Neural progenitor cell (in vitro differentiated cells): ENCODE data around the gene PCDHGA5. TPM values are rescaled to one million over a fixed set of nuclear protein-coding genes. Genes with fewer than 3 reads are reported as not detected.
"Not testable (repeated sequence)": the region's sequence is repeated elsewhere in the genome, so short reads cannot be mapped to it uniquely, and the experiment has no call there.

Source experiments
- DNase-seq: peaks from one replicate; pipeline ENCODE4 v3.0.0-alpha.2; 2016; ENCODE audit warnings: low spot score
- H2AFZ ChIP-seq: fragments of 200-600 bp; sonication (generic); replicated peaks from 2 replicates; pipeline ENCODE4 v1.6.1; 2016; ENCODE audit warnings: antibody characterized with exemption
- H3F3A ChIP-seq: fragments of 200-600 bp; sonication (generic); 2 replicates; pipeline ENCODE4 v1.6.1; 2016; ENCODE audit warnings: antibody characterized with exemption, low read depth
- H3K27ac ChIP-seq: fragments of 200-600 bp; sonication (generic); 2 replicates; pipeline ENCODE4 v1.5.1; 2016; ENCODE audit warnings: mild to moderate bottlenecking
- H3K27me3 ChIP-seq: fragments of 200-600 bp; sonication (generic); 2 replicates; pipeline ENCODE4 v1.6.1; 2016; ENCODE audit warnings: mild to moderate bottlenecking, moderate library complexity
- H3K36me3 ChIP-seq: fragments of 200-600 bp; sonication (generic); 2 replicates; pipeline ENCODE4 v1.5.1; 2016
- H3K4me1 ChIP-seq: fragments of 200-600 bp; sonication (generic); 2 replicates; pipeline ENCODE4 v1.6.1; 2016; ENCODE audit warnings: mixed run types
- H3K4me2 ChIP-seq: fragments of 200-600 bp; sonication (generic); 2 replicates; pipeline ENCODE4 v1.6.1; 2016
- H3K4me3 ChIP-seq: fragments of 200-600 bp; sonication (generic); 2 replicates; pipeline ENCODE4 v1.5.1; 2016
- H3K79me2 ChIP-seq: fragments of 200-600 bp; sonication (generic); 2 replicates; pipeline ENCODE4 v1.6.1; 2016; ENCODE audit warnings: low read depth
- H3K9ac ChIP-seq: fragments of 200-600 bp; sonication (generic); 2 replicates; pipeline ENCODE4 v1.6.1; 2016
- H3K9me3 ChIP-seq: fragments of 200-600 bp; sonication (generic); 2 replicates; pipeline ENCODE4 v1.5.1; 2016; ENCODE audit warnings: low read depth
- H4K20me1 ChIP-seq: fragments of 200-600 bp; sonication (generic); 2 replicates; pipeline ENCODE4 v1.6.1; 2016; ENCODE audit warnings: low read depth
- H3K27ac Mint-ChIP-seq: 3 replicates; pipeline ENCODE4 v1.8.0; 2021; ENCODE audit warnings: mixed read lengths
- H3K27me3 Mint-ChIP-seq: 2 replicates; pipeline ENCODE4 v1.8.0; 2022; ENCODE audit warnings: low read depth, mild to moderate bottlenecking, inconsistent platforms, moderate library complexity, mixed read lengths; ENCODE audit not compliant: insufficient read depth
- H3K36me3 Mint-ChIP-seq: 3 replicates; pipeline ENCODE4 v1.8.0; 2021; ENCODE audit warnings: mixed read lengths
- H3K4me1 Mint-ChIP-seq: 3 replicates; pipeline ENCODE4 v1.8.0; 2021; ENCODE audit warnings: mixed read lengths
- H3K4me3 Mint-ChIP-seq: 3 replicates; pipeline ENCODE4 v1.8.0; 2021; ENCODE audit warnings: mild to moderate bottlenecking, moderate library complexity, mixed read lengths
- H3K9me3 Mint-ChIP-seq: 3 replicates; pipeline ENCODE4 v1.8.0; 2020; ENCODE audit warnings: mixed read lengths
- EZH2 ChIP-seq: fragments of 200-600 bp; sonication (generic); IDR thresholded peaks from 2 replicates; pipeline ENCODE4 v1.6.1; 2017; ENCODE audit warnings: antibody characterized with exemption, mild to moderate bottlenecking, moderate library complexity
- EZH2phosphoT487 ChIP-seq: fragments of 200-600 bp; sonication (generic); IDR thresholded peaks from 2 replicates; pipeline ENCODE4 v1.6.1; 2017; ENCODE audit warnings: antibody characterized with exemption
- total RNA-seq: library from RNA; depleted of rRNA; stranded (reverse); fragments of >200 nt; gene quantifications from 2 replicates; pipeline ENCODE4 v1.2.3, GENCODE V29; 2015; ENCODE audit warnings: low replicate concordance
- TF ChIP-seq, protein P1 (sequence below): fragments of 200-600 bp; sonication (generic); IDR thresholded peaks from 2 replicates; pipeline ENCODE4 v1.5.1; 2017; ENCODE audit warnings: antibody characterized with exemption, mild to moderate bottlenecking

PCDHGA5 gene
- total RNA-seq, 1 donor from 2014 or later: 0.71 TPM

DNA sequence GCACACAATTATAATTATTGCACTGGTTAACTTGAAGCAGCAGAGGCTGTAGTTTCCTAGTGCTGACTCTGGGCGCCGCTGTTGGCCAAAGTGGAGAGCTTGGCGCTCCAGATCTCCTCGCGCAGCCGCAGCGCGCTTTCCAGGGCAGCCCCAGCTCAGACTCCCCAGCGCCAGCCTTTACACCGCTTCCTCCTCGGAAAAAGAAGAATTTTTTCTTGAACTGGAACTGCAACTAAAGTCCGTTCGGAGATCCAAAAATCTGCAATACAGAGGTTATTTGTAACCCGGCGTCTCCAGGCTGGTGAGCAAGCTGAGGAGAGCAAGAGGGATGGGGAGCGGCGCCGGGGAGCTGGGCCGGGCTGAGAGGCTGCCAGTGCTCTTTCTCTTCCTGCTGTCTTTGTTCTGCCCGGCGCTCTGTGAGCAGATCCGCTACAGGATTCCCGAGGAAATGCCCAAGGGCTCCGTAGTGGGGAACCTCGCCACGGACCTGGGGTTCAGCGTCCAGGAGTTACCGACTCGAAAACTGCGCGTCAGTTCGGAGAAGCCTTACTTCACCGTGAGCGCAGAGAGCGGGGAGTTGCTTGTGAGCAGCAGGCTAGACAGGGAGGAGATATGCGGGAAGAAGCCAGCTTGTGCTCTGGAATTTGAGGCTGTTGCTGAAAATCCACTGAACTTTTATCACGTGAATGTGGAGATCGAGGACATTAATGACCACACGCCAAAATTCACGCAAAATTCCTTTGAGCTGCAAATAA lies 23.8 kb downstream of the PCDHGA5 start, which contains the start of gene PCDHGB4:
Gene PCDHGB4, plus strand, starts transcription at position 142 of the 755 bp plus-strand sequence. Its CDS starts 187 bp downstream, at position 329.
- peak; percentile 68 for DNase-seq
- H4K20me1 ChIP-seq, H3K27ac ChIP-seq, H3F3A ChIP-seq, H3K27me3 ChIP-seq, H3K4me1 ChIP-seq, H3K4me1 Mint-ChIP-seq, H3K9ac ChIP-seq, H3K27ac Mint-ChIP-seq, H3K4me3 Mint-ChIP-seq, H3K36me3 Mint-ChIP-seq, H3K79me2 ChIP-seq, H3K27me3 Mint-ChIP-seq, H2AFZ ChIP-seq: not testable (repeated sequence)
- H3K9me3 ChIP-seq: peaks cover 32% of the 10 kb centered on the region
- H3K4me3 ChIP-seq: peak within 1 kb of the TSS; percentile 41
- H3K36me3 ChIP-seq: peaks cover 11% of the 10 kb centered on the region
- peaks cover 56% of the 10 kb centered on the region for H3K9me3 Mint-ChIP-seq
- peak within 1 kb of the TSS; percentile 46 for H3K4me2 ChIP-seq
- TF ChIP-seq, protein P1, sequence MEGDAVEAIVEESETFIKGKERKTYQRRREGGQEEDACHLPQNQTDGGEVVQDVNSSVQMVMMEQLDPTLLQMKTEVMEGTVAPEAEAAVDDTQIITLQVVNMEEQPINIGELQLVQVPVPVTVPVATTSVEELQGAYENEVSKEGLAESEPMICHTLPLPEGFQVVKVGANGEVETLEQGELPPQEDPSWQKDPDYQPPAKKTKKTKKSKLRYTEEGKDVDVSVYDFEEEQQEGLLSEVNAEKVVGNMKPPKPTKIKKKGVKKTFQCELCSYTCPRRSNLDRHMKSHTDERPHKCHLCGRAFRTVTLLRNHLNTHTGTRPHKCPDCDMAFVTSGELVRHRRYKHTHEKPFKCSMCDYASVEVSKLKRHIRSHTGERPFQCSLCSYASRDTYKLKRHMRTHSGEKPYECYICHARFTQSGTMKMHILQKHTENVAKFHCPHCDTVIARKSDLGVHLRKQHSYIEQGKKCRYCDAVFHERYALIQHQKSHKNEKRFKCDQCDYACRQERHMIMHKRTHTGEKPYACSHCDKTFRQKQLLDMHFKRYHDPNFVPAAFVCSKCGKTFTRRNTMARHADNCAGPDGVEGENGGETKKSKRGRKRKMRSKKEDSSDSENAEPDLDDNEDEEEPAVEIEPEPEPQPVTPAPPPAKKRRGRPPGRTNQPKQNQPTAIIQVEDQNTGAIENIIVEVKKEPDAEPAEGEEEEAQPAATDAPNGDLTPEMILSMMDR: peak; percentile 66

DNA sequence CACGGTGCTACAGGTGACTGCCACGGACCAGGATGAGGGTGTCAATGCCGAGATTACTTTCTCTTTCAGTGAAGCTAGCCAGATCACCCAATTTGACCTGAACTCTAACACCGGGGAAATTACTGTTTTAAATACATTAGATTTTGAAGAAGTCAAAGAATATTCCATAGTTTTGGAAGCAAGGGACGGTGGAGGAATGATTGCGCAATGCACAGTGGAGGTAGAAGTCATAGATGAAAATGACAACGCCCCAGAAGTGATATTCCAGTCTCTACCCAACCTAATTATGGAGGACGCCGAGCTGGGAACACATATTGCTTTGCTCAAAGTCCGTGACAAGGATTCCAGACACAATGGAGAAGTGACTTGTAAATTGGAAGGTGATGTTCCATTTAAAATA lies 24.7 kb downstream of the PCDHGA5 start:
- peaks cover 5% of the 10 kb centered on the region for H3K27me3 Mint-ChIP-seq
- Histone ChIP-seq H3K4me2 (no peak overlapping the region), H4K20me1 (no peaks in the 10 kb centered on the region), H3K4me1 (no peaks in the 10 kb centered on the region), H3K9me3 (peaks cover 40% of the 10 kb centered on the region), H3F3A (peaks cover 7% of the 10 kb centered on the region), H3K79me2 (no peaks in the 10 kb centered on the region), H3K9ac (no peak overlapping the region), H3K27ac (no peak overlapping the region), H2AFZ (no peak overlapping the region), H3K4me3 (peak overlapping the region; percentile 13), H3K36me3 (peaks cover 17% of the 10 kb centered on the region), H3K27me3 (no peaks in the 10 kb centered on the region)
- no peak for DNase-seq
- no peaks in the 10 kb centered on the region for H3K4me1 Mint-ChIP-seq
- peaks cover 58% of the 10 kb centered on the region for H3K9me3 Mint-ChIP-seq
- TF ChIP-seq EZH2: no peak
- TF ChIP-seq, protein P1: no peak
- no peak for TF ChIP-seq EZH2phosphoT487
- no peak overlapping the region for H3K4me3 Mint-ChIP-seq
- no peak overlapping the region for H3K27ac Mint-ChIP-seq
- H3K36me3 Mint-ChIP-seq: peaks cover 9% of the 10 kb centered on the region

DNA sequence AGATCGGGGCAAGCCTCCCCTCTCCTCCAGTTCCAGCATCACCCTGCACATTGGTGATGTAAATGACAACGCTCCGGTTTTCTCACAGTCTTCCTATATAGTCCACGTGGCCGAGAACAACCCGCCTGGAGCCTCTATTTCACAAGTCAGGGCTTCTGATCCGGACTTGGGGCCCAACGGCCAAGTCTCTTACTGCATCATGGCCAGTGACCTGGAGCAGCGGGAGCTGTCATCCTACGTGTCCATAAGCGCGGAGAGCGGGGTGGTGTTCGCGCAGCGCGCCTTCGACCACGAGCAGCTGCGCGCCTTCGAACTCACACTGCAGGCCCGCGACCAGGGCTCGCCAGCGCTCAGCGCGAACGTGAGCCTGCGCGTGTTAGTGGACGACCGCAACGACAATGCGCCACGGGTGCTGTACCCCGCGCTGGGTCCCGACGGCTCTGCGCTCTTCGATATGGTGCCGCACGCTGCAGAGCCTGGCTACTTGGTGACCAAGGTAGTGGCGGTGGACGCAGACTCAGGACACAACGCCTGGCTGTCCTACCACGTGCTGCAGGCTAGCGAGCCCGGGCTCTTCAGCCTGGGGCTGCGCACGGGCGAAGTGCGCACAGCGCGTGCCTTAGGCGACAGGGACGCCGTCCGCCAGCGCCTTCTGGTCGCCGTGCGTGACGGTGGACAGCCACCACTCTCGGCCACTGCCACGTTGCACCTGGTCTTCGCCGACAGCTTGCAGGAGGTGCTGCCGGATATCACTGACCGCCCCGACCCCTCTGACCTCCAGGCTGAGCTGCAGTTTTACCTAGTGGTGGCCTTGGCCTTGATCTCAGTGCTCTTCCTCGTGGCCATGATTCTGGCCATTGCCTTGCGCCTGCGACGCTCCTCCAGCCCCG lies 25.4 kb downstream of the PCDHGA5 start:
- H3F3A ChIP-seq: peaks cover 7% of the 10 kb centered on the region
- H3K4me3 ChIP-seq: no peak overlapping the region
- no peak overlapping the region for H3K9ac ChIP-seq
- Mint-ChIP-seq H3K36me3 (peaks cover 9% of the 10 kb centered on the region), H3K27me3 (peaks cover 5% of the 10 kb centered on the region), H3K4me1 (no peaks in the 10 kb centered on the region), H3K9me3 (peaks cover 58% of the 10 kb centered on the region), H3K4me3 (no peak overlapping the region), H3K27ac (no peak overlapping the region)
- no peaks in the 10 kb centered on the region for H3K27me3 ChIP-seq
- H3K4me1 ChIP-seq: no peaks in the 10 kb centered on the region
- H4K20me1 ChIP-seq: no peaks in the 10 kb centered on the region
- H2AFZ ChIP-seq: no peak overlapping the region
- no peak overlapping the region for H3K4me2 ChIP-seq
- DNase-seq: no peak
- TF ChIP-seq EZH2phosphoT487: no peak
- H3K27ac ChIP-seq: no peak overlapping the region
- H3K79me2 ChIP-seq: no peaks in the 10 kb centered on the region
- peaks cover 45% of the 10 kb centered on the region for H3K9me3 ChIP-seq
- H3K36me3 ChIP-seq: peaks cover 19% of the 10 kb centered on the region
